Fibroblast of lung (primary cell): ENCODE measurements around the gene SPATA6L.

Source experiments
- EZH2 ChIP-seq: IDR thresholded peaks from 2 replicates; pipeline ENCODE4 v1.5.1; 2012; ENCODE audit warnings: low read length, control low read depth, mild to moderate bottlenecking; ENCODE audit errors: missing control alignments
- TF ChIP-seq, protein P1 (sequence below), 2 donors: IDR thresholded peaks in 1 of 2; conservative IDR thresholded peaks in 1 of 2; 1 replicate in 1 of 2; 2 replicates in 1 of 2; pipeline ENCODE4 v1.5.1; 2011 to 2012; ENCODE audit warnings: low read length in 2 of 2, control low read depth in 1 of 2, inconsistent platforms in 1 of 2, low read depth in 1 of 2, mild to moderate bottlenecking in 1 of 2

DNA sequence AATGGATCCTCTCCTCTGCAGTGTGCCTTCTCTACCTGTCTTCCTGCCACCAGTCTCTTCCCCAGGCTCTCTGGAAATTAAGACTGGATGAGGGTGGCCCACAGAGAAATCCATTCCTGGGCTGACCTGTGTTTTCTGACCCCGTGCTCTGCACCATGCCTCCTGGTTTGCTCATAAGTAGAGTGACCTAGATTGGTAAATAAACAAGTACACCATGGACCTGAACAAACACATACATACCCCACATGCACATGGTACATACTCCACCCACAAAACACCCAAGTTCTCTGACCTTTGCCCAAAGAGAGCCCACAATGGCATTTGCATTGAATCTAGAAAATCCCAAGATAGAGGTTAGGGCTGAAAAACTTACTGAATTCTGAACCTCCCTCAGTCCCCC, 81.6 kb downstream of the SPATA6L start:
- TF ChIP-seq, protein P1, sequence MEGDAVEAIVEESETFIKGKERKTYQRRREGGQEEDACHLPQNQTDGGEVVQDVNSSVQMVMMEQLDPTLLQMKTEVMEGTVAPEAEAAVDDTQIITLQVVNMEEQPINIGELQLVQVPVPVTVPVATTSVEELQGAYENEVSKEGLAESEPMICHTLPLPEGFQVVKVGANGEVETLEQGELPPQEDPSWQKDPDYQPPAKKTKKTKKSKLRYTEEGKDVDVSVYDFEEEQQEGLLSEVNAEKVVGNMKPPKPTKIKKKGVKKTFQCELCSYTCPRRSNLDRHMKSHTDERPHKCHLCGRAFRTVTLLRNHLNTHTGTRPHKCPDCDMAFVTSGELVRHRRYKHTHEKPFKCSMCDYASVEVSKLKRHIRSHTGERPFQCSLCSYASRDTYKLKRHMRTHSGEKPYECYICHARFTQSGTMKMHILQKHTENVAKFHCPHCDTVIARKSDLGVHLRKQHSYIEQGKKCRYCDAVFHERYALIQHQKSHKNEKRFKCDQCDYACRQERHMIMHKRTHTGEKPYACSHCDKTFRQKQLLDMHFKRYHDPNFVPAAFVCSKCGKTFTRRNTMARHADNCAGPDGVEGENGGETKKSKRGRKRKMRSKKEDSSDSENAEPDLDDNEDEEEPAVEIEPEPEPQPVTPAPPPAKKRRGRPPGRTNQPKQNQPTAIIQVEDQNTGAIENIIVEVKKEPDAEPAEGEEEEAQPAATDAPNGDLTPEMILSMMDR (conservative IDR thresholded peaks at IDR 0.05 in 1 of 2, IDR thresholded peaks at IDR 0.05 in 1 of 2; ENCODE audit: low read depth in 1 of 2, low read length in 2 of 2) = no peak
- no peak for TF ChIP-seq EZH2
